Lower leg skin (tissue), 4 donors: ENCODE data around the gene CTNNA2. TPM values are rescaled to one million over a fixed set of nuclear protein-coding genes. Genes with fewer than 3 reads are reported as not detected.

Experiments used
- DNase-seq, 2 donors: peaks; one replicate each; pipeline ENCODE4 v3.0.0-alpha.2; 2019; ENCODE audit warnings: low spot score in 2 of 2
- H3K4me3 ChIP-seq: fragments of 200-600 bp; sonication (generic); 2 replicates; pipeline ENCODE4 v1.5.1; 2017; ENCODE audit warnings: mild to moderate bottlenecking, low read depth; ENCODE audit not compliant: poor library complexity, severe bottlenecking
- CTCF ChIP-seq, 3 donors: fragments of 450-650 bp; IDR thresholded peaks; one replicate each; pipeline ENCODE4 v1.5.1; 2016; ENCODE audit warnings: antibody characterized with exemption in 3 of 3, mild to moderate bottlenecking in 3 of 3, moderate library complexity in 2 of 3
- POLR2A ChIP-seq, 2 donors: fragments of 450-650 bp; IDR thresholded peaks; one replicate each; pipeline ENCODE4 v1.6.1; 2016 to 2017; ENCODE audit warnings: antibody characterized with exemption in 2 of 2, mild to moderate bottlenecking in 1 of 2, moderate library complexity in 1 of 2
- WGBS, 2 donors: methylation state at CpG; one replicate each; pipeline ENCODE4 v1.1.5; 2018; 5-methylcytosine and 5-hydroxymethylcytosine counted together
- intact Hi-C: fragments of 100-400 bp; cut with DNase I; formaldehyde crosslinking; loops from one replicate; pipeline ENCODE4 v1.15.0; 2023; ENCODE audit warnings: low total_unique reads
- total RNA-seq, 4 donors: library from RNA; depleted of rRNA; stranded (reverse); fragments of >200 nt; gene quantifications; one replicate each; pipeline ENCODE4 v1.1.0, GENCODE V29; 2016

The CTNNA2 gene
- total RNA-seq, 4 donors from 2014 or later = not detected

GRCh38 chr2:79789811-79790210, 277.0 kb downstream of the CTNNA2 start:
- WGBS, 2 donors = 73% methylated on average over 3 of the region's 3 CpGs
- intact Hi-C loops = no loop called here
- H3K4me3 ChIP-seq = no peak overlapping the region
- TF ChIP-seq POLR2A (IDR thresholded peaks at IDR 0.05) (no peak), CTCF (IDR thresholded peaks at IDR 0.05) (no peak)
- no peak for DNase-seq

- DNase-seq = no peak
- TF ChIP-seq CTCF (IDR thresholded peaks at IDR 0.05) (no peak), POLR2A (IDR thresholded peaks at IDR 0.05) (no peak)
- H3K4me3 ChIP-seq = no peak overlapping the region
- intact Hi-C loops = no loop called here
- 78 to 81% methylated on average over 1 of the region's 1 CpG for WGBS, 2 donors
Measured at GRCh38 chr2:79792090-79792489, 279.2 kb downstream of the CTNNA2 start.

GRCh38 chr2:79793006-79793405, 280.2 kb downstream of the CTNNA2 start:
- TF ChIP-seq POLR2A (IDR thresholded peaks at IDR 0.05) (no peak), CTCF (IDR thresholded peaks at IDR 0.05) (no peak)
- 90 to 91% methylated on average over 3 of the region's 3 CpGs for WGBS, 2 donors
- no peak overlapping the region for H3K4me3 ChIP-seq
- intact Hi-C loops = no loop called here
- no peak for DNase-seq

GRCh38 chr2:79796641-79797040, 283.8 kb downstream of the CTNNA2 start:
- intact Hi-C loops = no loop called here
- no peak for TF ChIP-seq POLR2A (IDR thresholded peaks at IDR 0.05)
- no peak for TF ChIP-seq CTCF (IDR thresholded peaks at IDR 0.05)
- 67 to 69% methylated on average over 2 of the region's 2 CpGs for WGBS, 2 donors
- no peak overlapping the region for H3K4me3 ChIP-seq
- no peak for DNase-seq

GRCh38 chr2:79798776-79799175, 285.9 kb downstream of the CTNNA2 start:
- intact Hi-C loops = no loop called here
- no peak for DNase-seq
- H3K4me3 ChIP-seq = no peak overlapping the region
- TF ChIP-seq POLR2A (IDR thresholded peaks at IDR 0.05) (no peak), CTCF (IDR thresholded peaks at IDR 0.05) (no peak)
- WGBS, 2 donors = 55 to 71% methylated on average over 3 of the region's 3 CpGs

GRCh38 chr2:79799729-79800128, 286.9 kb downstream of the CTNNA2 start:
- intact Hi-C loops = no loop called here
- no peak for DNase-seq
- no peak overlapping the region for H3K4me3 ChIP-seq
- TF ChIP-seq POLR2A (IDR thresholded peaks at IDR 0.05) (no peak), CTCF (IDR thresholded peaks at IDR 0.05) (no peak)
